Bronchial epithelial cell (primary cell): ENCODE data around the gene MAGEA2B. TPM values are rescaled to one million over a fixed set of nuclear protein-coding genes. Genes with fewer than 3 reads are reported as not detected.
"Not testable (repeated sequence)": the region's sequence is repeated elsewhere in the genome, so short reads cannot be mapped to it uniquely, and the experiment has no call there.

Experiments used
- DNase-seq: peaks from one replicate; pipeline ENCODE4 v3.0.0-alpha.2; 2010; ENCODE audit warnings: low read depth
- FAIRE-seq: peaks from 2 replicates; lab custom pipeline; 2011; peaks lifted over from hg19 to GRCh38; lab: Jason Lieb, UNC
- H3K27me3 ChIP-seq: 2 replicates; pipeline ENCODE4 v1.5.1; 2011; ENCODE audit warnings: low read length; ENCODE audit not compliant: control insufficient read depth, insufficient read depth
- H3K36me3 ChIP-seq: 2 replicates; pipeline ENCODE4 v1.5.1; 2011; ENCODE audit warnings: low read length; ENCODE audit not compliant: control insufficient read depth, insufficient read depth
- H3K4me3 ChIP-seq: 2 replicates; pipeline ENCODE4 v1.5.1; 2011; ENCODE audit warnings: mild to moderate bottlenecking, low read depth, low read length, control low read depth
- total RNA-seq: library from RNA; depleted of rRNA; stranded (reverse); fragments of >200 nt; gene quantifications from 2 replicates; pipeline ENCODE4 v1.2.1, GENCODE V29; 2014
- TF ChIP-seq, protein P1 (sequence below): IDR thresholded peaks from 2 replicates; pipeline ENCODE4 v1.5.1; 2011; ENCODE audit warnings: mild to moderate bottlenecking, moderate library complexity, low read length, control low read depth, inconsistent platforms; ENCODE audit not compliant: insufficient read depth, severe bottlenecking

Gene MAGEA2B
- total RNA-seq, 1 donor from 2014 or later = not detected

DNA sequence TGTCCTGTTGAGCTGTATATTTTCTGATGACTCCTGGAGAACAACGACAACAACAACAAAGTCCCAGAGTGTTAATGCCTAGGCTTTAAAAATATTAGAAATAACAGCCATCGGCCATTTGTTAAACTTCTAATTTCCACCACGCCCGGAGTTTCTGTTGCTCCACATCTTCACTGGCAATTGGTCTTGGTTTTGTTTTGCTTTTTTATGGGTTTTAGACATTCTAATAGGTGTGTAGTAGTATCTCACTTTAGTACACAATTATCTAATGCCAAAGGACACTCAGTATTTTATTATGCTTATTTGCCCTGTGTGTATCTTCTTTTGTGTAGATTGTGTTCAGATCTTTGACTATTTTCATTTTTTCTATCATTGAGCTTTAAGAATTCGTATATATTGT, 24.1 kb downstream of the MAGEA2B start:
- Histone ChIP-seq H3K36me3 (no peaks in the 10 kb centered on the region), H3K27me3 (no peaks in the 10 kb centered on the region), H3K4me3 (no peak overlapping the region)
- no peak for FAIRE-seq
- no peak for DNase-seq
- TF ChIP-seq, protein P1, sequence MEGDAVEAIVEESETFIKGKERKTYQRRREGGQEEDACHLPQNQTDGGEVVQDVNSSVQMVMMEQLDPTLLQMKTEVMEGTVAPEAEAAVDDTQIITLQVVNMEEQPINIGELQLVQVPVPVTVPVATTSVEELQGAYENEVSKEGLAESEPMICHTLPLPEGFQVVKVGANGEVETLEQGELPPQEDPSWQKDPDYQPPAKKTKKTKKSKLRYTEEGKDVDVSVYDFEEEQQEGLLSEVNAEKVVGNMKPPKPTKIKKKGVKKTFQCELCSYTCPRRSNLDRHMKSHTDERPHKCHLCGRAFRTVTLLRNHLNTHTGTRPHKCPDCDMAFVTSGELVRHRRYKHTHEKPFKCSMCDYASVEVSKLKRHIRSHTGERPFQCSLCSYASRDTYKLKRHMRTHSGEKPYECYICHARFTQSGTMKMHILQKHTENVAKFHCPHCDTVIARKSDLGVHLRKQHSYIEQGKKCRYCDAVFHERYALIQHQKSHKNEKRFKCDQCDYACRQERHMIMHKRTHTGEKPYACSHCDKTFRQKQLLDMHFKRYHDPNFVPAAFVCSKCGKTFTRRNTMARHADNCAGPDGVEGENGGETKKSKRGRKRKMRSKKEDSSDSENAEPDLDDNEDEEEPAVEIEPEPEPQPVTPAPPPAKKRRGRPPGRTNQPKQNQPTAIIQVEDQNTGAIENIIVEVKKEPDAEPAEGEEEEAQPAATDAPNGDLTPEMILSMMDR = no peak

DNA sequence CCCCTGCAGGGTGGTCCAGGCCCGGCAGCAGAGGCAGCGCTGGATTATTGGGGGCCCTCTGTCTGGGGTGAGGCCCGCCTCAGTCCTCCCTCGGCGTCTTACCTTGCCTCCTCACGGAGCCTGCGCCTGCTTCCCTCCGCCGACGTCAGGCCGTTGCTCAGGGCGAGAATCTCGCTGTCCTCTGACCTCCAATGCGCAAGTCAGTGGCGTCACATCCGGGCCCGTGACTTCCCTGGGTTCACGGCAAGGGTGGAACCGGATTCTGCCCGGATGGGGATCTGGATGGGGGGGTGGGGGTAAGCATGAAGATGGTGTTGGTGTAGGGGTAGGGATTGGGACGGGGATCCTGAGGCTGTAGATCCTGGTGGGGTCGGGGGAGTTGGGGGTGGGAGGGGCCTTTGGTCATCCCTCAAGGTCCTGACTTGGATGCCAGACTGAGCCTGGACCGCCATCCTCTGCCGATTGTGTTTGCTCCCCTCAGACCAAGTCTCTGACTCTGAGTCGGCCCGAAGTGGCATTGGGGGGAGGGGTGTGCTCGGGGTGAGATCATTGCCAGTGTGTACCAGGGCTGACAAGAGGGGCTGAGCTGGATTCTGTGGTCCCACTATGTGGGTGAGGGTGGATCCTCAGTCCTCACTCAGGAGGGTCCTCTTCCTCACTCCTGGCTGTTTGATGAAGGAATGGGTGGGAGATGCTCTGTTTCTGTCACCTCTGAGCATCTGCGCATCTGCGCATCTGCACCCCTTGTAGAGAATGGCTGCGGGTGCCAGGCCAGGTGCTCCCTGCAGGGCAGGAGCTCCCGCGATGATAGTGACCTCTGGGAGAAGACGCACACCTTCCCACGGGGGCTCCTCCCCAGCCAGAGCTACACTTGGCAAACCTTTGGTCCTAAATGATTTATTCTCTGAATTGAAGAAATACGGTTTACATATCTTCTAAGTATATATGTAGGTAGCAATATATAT, 39.5 kb downstream of the MAGEA2B start, which contains the start of gene MAGEA2:
TSS of gene MAGEA2 (minus strand) at position 157 of the 965 bp plus-strand sequence. CDS start 2,479 bp downstream, outside the sequence.
- not testable (repeated sequence) for FAIRE-seq

DNA sequence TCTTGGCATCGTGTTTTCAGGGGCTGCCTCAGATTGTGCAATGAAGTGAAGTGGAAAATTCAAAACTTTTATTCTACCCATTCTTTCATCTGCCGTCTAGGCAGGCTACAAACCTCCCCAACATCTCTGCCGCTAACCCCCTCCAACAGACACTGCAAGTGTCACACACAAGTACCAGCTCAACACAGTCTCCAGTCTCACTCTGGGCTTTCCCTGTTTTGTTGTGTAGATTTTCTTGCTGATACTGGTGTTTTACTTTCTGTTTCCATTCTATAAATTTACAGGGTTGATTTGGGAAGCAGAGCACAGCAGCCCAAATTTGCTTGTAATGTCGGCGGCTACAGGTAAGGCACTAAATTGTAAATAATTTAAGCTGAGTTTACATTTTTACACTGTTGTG, 40.4 kb downstream of the MAGEA2B start:
- FAIRE-seq, DNase-seq, H3K4me3 ChIP-seq, H3K27me3 ChIP-seq, H3K36me3 ChIP-seq: not testable (repeated sequence)

More for the DNA sequence above, 39.5 kb downstream of the MAGEA2B start, which contains the start of gene MAGEA2:
- DNase-seq, H3K4me3 ChIP-seq, H3K36me3 ChIP-seq, H3K27me3 ChIP-seq: not testable (repeated sequence)

DNA sequence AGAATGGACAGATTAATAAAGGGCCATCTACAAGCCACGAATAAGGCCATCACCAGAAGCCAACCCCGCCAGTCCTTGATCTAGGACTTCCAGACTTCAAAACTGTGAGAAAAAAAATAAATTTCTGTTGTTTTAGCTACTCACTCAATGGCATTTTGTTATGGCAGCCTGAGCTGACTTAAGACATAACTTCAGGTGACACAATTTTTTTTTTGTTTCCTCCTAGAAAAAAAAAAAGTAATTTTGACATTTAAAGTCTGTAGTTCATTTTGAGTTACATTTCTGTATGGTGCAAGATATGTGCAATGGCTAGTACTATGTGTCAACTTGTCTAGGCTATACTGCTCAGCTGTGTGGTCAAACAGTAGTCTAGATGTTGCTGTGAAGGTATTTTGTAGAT, 44.5 kb downstream of the MAGEA2B start, which contains the start of gene CSAG3:
TSS of gene CSAG3 (plus strand) at position 301 of the 400 bp plus-strand sequence.
- not testable (repeated sequence) for H3K4me3 ChIP-seq, FAIRE-seq, DNase-seq, H3K36me3 ChIP-seq, H3K27me3 ChIP-seq

DNA sequence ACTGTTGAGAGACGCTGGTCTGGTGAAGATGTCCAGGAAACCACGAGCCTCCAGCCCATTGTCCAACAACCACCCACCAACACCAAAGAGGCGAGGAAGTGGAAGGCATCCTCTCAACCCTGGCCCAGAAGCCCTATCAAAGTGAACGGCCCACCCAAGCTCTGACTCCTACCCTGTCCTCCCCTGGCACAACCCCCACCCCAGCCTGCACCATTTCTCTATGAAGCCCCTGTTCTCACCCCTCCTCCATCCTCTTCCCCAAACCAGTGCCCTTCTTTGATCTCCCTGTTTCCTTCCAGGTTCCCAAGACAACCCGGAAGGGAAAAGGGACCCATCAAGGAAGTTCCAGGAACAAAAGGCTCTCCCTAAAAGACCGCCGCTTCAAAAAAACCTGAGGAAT, 45.1 kb downstream of the MAGEA2B start:
- DNase-seq, H3K27me3 ChIP-seq, H3K4me3 ChIP-seq, FAIRE-seq, H3K36me3 ChIP-seq: not testable (repeated sequence)

DNA sequence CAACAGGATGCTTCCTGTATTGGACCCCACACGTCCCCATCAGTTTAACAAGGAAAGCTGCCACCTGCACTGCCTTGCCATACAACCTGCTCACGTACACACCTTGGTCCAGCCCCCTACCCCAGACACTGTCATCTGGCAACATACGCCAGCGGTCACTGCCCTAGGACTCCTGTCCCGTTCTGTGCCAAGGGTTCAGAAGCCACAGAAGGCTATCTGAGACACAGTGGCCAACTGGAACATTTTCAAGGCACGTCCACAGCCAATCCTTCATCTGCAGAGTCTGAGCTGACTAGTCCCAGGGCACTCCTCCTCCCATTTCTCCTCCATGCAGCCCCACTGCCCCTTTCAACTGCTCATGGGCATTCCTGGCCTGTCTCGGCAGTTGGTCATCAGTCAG, 47.2 kb downstream of the MAGEA2B start:
- FAIRE-seq, DNase-seq: not testable (repeated sequence)

DNA sequence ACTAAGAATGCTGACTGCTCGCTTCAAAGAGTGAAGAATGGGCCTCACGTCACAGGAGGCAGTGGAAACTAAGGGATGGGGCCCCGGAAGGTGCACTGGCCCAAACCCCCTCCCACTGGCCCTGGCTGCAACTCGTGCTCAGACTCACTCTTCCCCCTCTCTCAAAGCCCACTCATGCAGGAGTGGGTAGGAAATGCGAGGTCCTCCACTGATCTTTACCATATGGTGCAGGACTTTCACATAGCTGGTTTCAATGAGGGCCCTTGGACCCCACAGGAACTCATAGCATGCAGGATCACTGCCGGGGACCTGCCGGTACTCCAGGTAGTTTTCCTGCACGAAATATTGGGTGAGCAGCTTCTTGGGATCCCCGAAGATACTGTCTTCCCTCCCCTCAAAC, 52.1 kb downstream of the MAGEA2B start:
- not testable (repeated sequence) for H3K4me3 ChIP-seq, DNase-seq, FAIRE-seq, H3K27me3 ChIP-seq, H3K36me3 ChIP-seq

More for the DNA sequence above, 47.2 kb downstream of the MAGEA2B start:
- H3K36me3 ChIP-seq, H3K27me3 ChIP-seq, H3K4me3 ChIP-seq: not testable (repeated sequence)

Other genes starting within 250 kb of the MAGEA2B start
- gene GABRQ, start 76.7 kb upstream of the MAGEA2B start, total RNA-seq = under 0.01 and 0.13 TPM in 2 replicates
- not detected in 2 replicates for gene MAGEA3, start 15.8 kb upstream of the MAGEA2B start, total RNA-seq
- not detected in 2 replicates for gene CSAG2, start 5.4 kb upstream of the MAGEA2B start, total RNA-seq
- gene CSAG1, start 19.1 kb downstream of the MAGEA2B start, total RNA-seq = not detected in 2 replicates
- gene MAGEA12, start 19.1 kb downstream of the MAGEA2B start, total RNA-seq = not detected in 2 replicates
- not detected in 2 replicates for gene MAGEA2, start 39.2 kb downstream of the MAGEA2B start, total RNA-seq
- not detected in 2 replicates for gene CSAG3, start 44.6 kb downstream of the MAGEA2B start, total RNA-seq
- not detected in 2 replicates for gene MAGEA6, start 55.1 kb downstream of the MAGEA2B start, total RNA-seq
- gene CETN2, start 116.1 kb downstream of the MAGEA2B start, total RNA-seq = 25.0 and 28.0 TPM in 2 replicates
- 18.4 and 24.6 TPM in 2 replicates for gene NSDHL, start 116.4 kb downstream of the MAGEA2B start, total RNA-seq
- gene ZNF185, start 183.4 kb downstream of the MAGEA2B start, total RNA-seq = 93.5 and 264 TPM in 2 replicates